Stimulated activated CD4-positive, alpha-beta T cell treated with anti-CD3 and anti-CD28 coated beads, Interleukin-12 subunit alpha, Interleukin-12 subunit beta, amount 100 ng/mL, for 4 hours (primary cell): ENCODE data around the gene PRKAR1B.

Experiments
- DNase-seq: peaks from one replicate; pipeline ENCODE4 v3.0.0-alpha.2; 2020

PRKAR1B gene

GRCh38 chr7:534075-534474 is 193.0 kb downstream of the PRKAR1B start:
- DNase-seq: no peak

GRCh38 chr7:533266-533665 is 193.8 kb downstream of the PRKAR1B start:
- no peak for DNase-seq

GRCh38 chr7:532379-533143 is 194.5 kb downstream of the PRKAR1B start:
- DNase-seq: no peak

GRCh38 chr7:531777-532176 is 195.3 kb downstream of the PRKAR1B start:
- DNase-seq: no peak

GRCh38 chr7:528451-528850 is 198.6 kb downstream of the PRKAR1B start:
- DNase-seq: no peak

GRCh38 chr7:527723-528122 is 199.4 kb downstream of the PRKAR1B start:
- DNase-seq: no peak

GRCh38 chr7:526460-527034 is 200.5 kb downstream of the PRKAR1B start:
- no peak for DNase-seq

- no peak for DNase-seq
Measured at GRCh38 chr7:525740-526139, 201.3 kb downstream of the PRKAR1B start.

GRCh38 chr7:524800-525199 is 202.3 kb downstream of the PRKAR1B start:
- no peak for DNase-seq

GRCh38 chr7:523347-524336 is 203.4 kb downstream of the PRKAR1B start:
- DNase-seq: no peak

GRCh38 chr7:522951-523314 is 204.1 kb downstream of the PRKAR1B start:
- no peak for DNase-seq

- DNase-seq: peak; percentile 20
Measured at GRCh38 chr7:522071-522950, 204.8 kb downstream of the PRKAR1B start.

- no peak for DNase-seq
Measured at GRCh38 chr7:521221-522070, 205.6 kb downstream of the PRKAR1B start.

GRCh38 chr7:520503-521161 is 206.4 kb downstream of the PRKAR1B start:
- DNase-seq: no peak

GRCh38 chr7:519484-520390 is 207.3 kb downstream of the PRKAR1B start, which contains the start of gene PDGFA:
Gene PDGFA, minus strand, starts transcription at chr7:519846. Its CDS starts 845 bp downstream, at chr7:519001.
- peak; percentile 32 for DNase-seq

- DNase-seq: peak; percentile 60
Measured at GRCh38 chr7:518630-519483, 208.2 kb downstream of the PRKAR1B start.

GRCh38 chr7:517774-518629 is 209.1 kb downstream of the PRKAR1B start:
- peak; percentile 20 for DNase-seq
